ENCODE results near the gene HILPDA. TPM values are rescaled to one million over a fixed set of nuclear protein-coding genes. Genes with fewer than 3 reads are reported as not detected.

Gene HILPDA
- total and polyA plus RNA-seq, 2 of the 4 experiments (the other 2 are of a cell fraction) = 31.2 to 35.6 TPM

DNA sequence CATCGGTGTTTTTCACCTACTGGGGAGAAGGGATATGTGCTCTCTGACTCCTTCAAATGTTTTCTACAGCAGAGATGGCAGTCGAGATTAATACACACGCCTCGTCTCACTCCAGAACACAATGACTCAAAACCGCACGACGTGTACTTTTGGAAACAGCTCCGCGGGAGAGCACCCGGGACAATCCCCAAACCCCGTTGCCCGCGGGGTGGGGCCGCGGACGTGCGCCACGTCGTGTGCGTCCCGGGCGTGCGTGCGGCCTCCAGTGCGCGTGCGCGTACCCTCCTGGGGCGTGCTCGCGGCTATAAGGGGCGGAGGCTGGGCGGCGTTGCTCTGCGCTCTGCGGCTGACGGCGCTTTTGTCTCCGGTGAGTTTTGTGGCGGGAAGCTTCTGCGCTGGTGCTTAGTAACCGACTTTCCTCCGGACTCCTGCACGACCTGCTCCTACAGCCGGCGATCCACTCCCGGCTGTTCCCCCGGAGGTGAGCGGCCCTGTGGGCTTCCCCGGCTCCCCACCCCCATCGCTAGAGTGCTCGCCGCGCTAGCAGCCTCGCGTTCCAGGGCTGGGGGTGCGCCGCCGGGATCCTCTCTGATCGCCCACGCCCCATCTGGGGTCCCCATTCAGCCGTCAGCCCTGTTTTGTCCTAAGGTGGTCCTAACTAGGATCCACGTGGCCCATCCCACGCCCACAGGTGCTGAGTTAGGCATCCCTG, at the start of gene HILPDA (continued):
- TF ChIP-seq, protein P1, sequence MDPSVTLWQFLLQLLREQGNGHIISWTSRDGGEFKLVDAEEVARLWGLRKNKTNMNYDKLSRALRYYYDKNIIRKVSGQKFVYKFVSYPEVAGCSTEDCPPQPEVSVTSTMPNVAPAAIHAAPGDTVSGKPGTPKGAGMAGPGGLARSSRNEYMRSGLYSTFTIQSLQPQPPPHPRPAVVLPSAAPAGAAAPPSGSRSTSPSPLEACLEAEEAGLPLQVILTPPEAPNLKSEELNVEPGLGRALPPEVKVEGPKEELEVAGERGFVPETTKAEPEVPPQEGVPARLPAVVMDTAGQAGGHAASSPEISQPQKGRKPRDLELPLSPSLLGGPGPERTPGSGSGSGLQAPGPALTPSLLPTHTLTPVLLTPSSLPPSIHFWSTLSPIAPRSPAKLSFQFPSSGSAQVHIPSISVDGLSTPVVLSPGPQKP (IDR thresholded peaks at IDR 0.05; ENCODE audit: borderline replicate concordance, low read depth, low read length) = no peak
- no peak for TF ChIP-seq RAD21 (IDR thresholded peaks at IDR 0.05; ENCODE audit: low read length)
- TF ChIP-seq BHLHE40 (IDR thresholded peaks at IDR 0.05; ENCODE audit: low read depth, low read length) = peak; percentile 86
- 0 out of 2 replicates have a peak, but pooled peaks have one; percentile 8 for TF ChIP-seq FOS (IDR thresholded peaks at IDR 0.05; ENCODE audit: low read depth, low read length)

All from IMR-90 (cell line).